HUES64 (cell line): ENCODE measurements around the gene IPPK.

Experiments
- H3K27ac ChIP-seq: 2 replicates; pipeline ENCODE4 v1.7.0; 2013; ENCODE audit warnings: low read depth, low read length, inconsistent platforms
- H3K27me3 ChIP-seq: 2 replicates; pipeline ENCODE4 v1.6.1; 2013; ENCODE audit warnings: mild to moderate bottlenecking, low read length; ENCODE audit not compliant: insufficient read depth
- H3K36me3 ChIP-seq: 2 replicates; pipeline ENCODE4 v1.6.1; 2013; ENCODE audit warnings: mild to moderate bottlenecking, low read length; ENCODE audit not compliant: insufficient read depth
- H3K4me1 ChIP-seq: 2 replicates; pipeline ENCODE4 v1.6.1; 2013; ENCODE audit warnings: mild to moderate bottlenecking, low read length, moderate library complexity; ENCODE audit not compliant: insufficient read depth
- H3K4me3 ChIP-seq: 2 replicates; pipeline ENCODE4 v1.5.1; 2013; ENCODE audit warnings: mild to moderate bottlenecking, low read length, moderate library complexity
- H3K9ac ChIP-seq: 2 replicates; pipeline ENCODE4 v1.6.1; 2013; ENCODE audit warnings: mild to moderate bottlenecking, low read depth, low read length
- H3K9me3 ChIP-seq: 2 replicates; pipeline ENCODE4 v1.6.1; 2013; ENCODE audit warnings: low read depth, low read length; ENCODE audit not compliant: insufficient read depth
- WGBS: fragments of 150-250, 120-280 bp; methylation state at CpG from one replicate; pipeline ENCODE4 v1.1.7; 2013; ENCODE audit warnings: missing lambda C conversion rate; 5-methylcytosine and 5-hydroxymethylcytosine counted together

IPPK gene

GRCh38 chr9:92664394-92665152 is 5.4 kb downstream of the IPPK start:
- peaks cover 23% of the 10 kb centered on the region; the same call in 1 of the 2 replicates for H3K4me1 ChIP-seq
- H3K9ac ChIP-seq: peak overlapping the region; percentile 25; the same call in 1 of the 2 replicates
- WGBS: 77% methylated on average over 13 of the region's 13 CpGs
- H3K4me3 ChIP-seq: no peak overlapping the region
- H3K27me3 ChIP-seq: no peaks in the 10 kb centered on the region
- peaks cover 5% of the 10 kb centered on the region; the same call in 1 of the 2 replicates for H3K36me3 ChIP-seq
- no peaks in the 10 kb centered on the region for H3K9me3 ChIP-seq
- 0 out of 2 replicates have a peak overlapping the region, but pooled peaks have one; percentile 13 for H3K27ac ChIP-seq

GRCh38 chr9:92663951-92664350 is 6.0 kb downstream of the IPPK start:
- Histone ChIP-seq H3K27me3 (no peaks in the 10 kb centered on the region), H3K4me1 (peaks cover 21% of the 10 kb centered on the region; the same call in 1 of the 2 replicates), H3K4me3 (no peak overlapping the region), H3K9ac (no peak overlapping the region), H3K9me3 (no peaks in the 10 kb centered on the region), H3K36me3 (peaks cover 5% of the 10 kb centered on the region; the same call in 1 of the 2 replicates), H3K27ac (no peak overlapping the region)
- 92% methylated on average over 10 of the region's 10 CpGs for WGBS

- H3K9ac ChIP-seq: no peak overlapping the region
- peaks cover 18% of the 10 kb centered on the region; the same call in 1 of the 2 replicates for H3K4me1 ChIP-seq
- 93% methylated on average over 3 of the region's 3 CpGs for WGBS
- no peak overlapping the region for H3K27ac ChIP-seq
- H3K27me3 ChIP-seq: no peaks in the 10 kb centered on the region
- H3K4me3 ChIP-seq: no peak overlapping the region
- peaks cover 5% of the 10 kb centered on the region; the same call in 1 of the 2 replicates for H3K36me3 ChIP-seq
- H3K9me3 ChIP-seq: no peaks in the 10 kb centered on the region
Observed at GRCh38 chr9:92663126-92663525, 6.8 kb downstream of the IPPK start.

GRCh38 chr9:92661743-92662142 is 8.2 kb downstream of the IPPK start:
- no peaks in the 10 kb centered on the region for H3K9me3 ChIP-seq
- peaks cover 18% of the 10 kb centered on the region; the same call in 1 of the 2 replicates for H3K4me1 ChIP-seq
- H3K27me3 ChIP-seq: no peaks in the 10 kb centered on the region
- 0 out of 2 replicates have a peak, but pooled peaks cover 5% of the 10 kb centered on the region for H3K36me3 ChIP-seq
- WGBS: 96% methylated on average over 4 of the region's 4 CpGs
- no peak overlapping the region for H3K4me3 ChIP-seq
- H3K27ac ChIP-seq: no peak overlapping the region
- H3K9ac ChIP-seq: no peak overlapping the region

GRCh38 chr9:92661127-92661526 is 8.8 kb downstream of the IPPK start:
- 87% methylated on average over 5 of the region's 5 CpGs for WGBS
- no peak overlapping the region for H3K4me3 ChIP-seq
- no peaks in the 10 kb centered on the region for H3K9me3 ChIP-seq
- peaks cover 18% of the 10 kb centered on the region; the same call in 1 of the 2 replicates for H3K4me1 ChIP-seq
- H3K36me3 ChIP-seq: peaks cover 5% of the 10 kb centered on the region; the same call in 1 of the 2 replicates
- H3K9ac ChIP-seq: no peak overlapping the region
- no peak overlapping the region for H3K27ac ChIP-seq
- H3K27me3 ChIP-seq: no peaks in the 10 kb centered on the region

- no peaks in the 10 kb centered on the region for H3K9me3 ChIP-seq
- H3K4me3 ChIP-seq: no peak overlapping the region
- peaks cover 5% of the 10 kb centered on the region; the same call in 1 of the 2 replicates for H3K36me3 ChIP-seq
- H3K9ac ChIP-seq: 0 out of 2 replicates have a peak overlapping the region, but pooled peaks have one; percentile 42
- 93% methylated on average over 4 of the region's 4 CpGs for WGBS
- H3K27me3 ChIP-seq: no peaks in the 10 kb centered on the region
- peaks cover 18% of the 10 kb centered on the region; the same call in 1 of the 2 replicates for H3K4me1 ChIP-seq
- no peak overlapping the region for H3K27ac ChIP-seq
Observed at GRCh38 chr9:92660266-92660665, 9.7 kb downstream of the IPPK start.

- H3K36me3 ChIP-seq: peaks cover 5% of the 10 kb centered on the region; the same call in 1 of the 2 replicates
- H3K9ac ChIP-seq: peak overlapping the region; percentile 42
- H3K9me3 ChIP-seq: no peaks in the 10 kb centered on the region
- H3K4me1 ChIP-seq: peaks cover 11% of the 10 kb centered on the region; the same call in 1 of the 2 replicates
- H3K4me3 ChIP-seq: no peak overlapping the region
- WGBS: 44% methylated on average over 10 of the region's 10 CpGs
- no peaks in the 10 kb centered on the region for H3K27me3 ChIP-seq
- 0 out of 2 replicates have a peak overlapping the region, but pooled peaks have one; percentile 25 for H3K27ac ChIP-seq
Observed at GRCh38 chr9:92659601-92660000, 10.3 kb downstream of the IPPK start.

GRCh38 chr9:92658611-92659010 is 11.3 kb downstream of the IPPK start:
- Histone ChIP-seq H3K4me1 (peaks cover 10% of the 10 kb centered on the region; the same call in 1 of the 2 replicates), H3K27ac (no peak overlapping the region), H3K36me3 (peaks cover 7% of the 10 kb centered on the region; the same call in 1 of the 2 replicates), H3K9ac (no peak overlapping the region), H3K27me3 (no peaks in the 10 kb centered on the region), H3K9me3 (no peaks in the 10 kb centered on the region), H3K4me3 (no peak overlapping the region)
- WGBS: 100% methylated on average over 4 of the region's 4 CpGs

GRCh38 chr9:92658176-92658575 is 11.8 kb downstream of the IPPK start:
- H3K36me3 ChIP-seq: peaks cover 7% of the 10 kb centered on the region; the same call in 1 of the 2 replicates
- H3K27ac ChIP-seq: no peak overlapping the region
- H3K9ac ChIP-seq: no peak overlapping the region
- peaks cover 10% of the 10 kb centered on the region; the same call in 1 of the 2 replicates for H3K4me1 ChIP-seq
- H3K9me3 ChIP-seq: no peaks in the 10 kb centered on the region
- no peak overlapping the region for H3K4me3 ChIP-seq
- WGBS: 93% methylated on average over 7 of the region's 7 CpGs
- H3K27me3 ChIP-seq: no peaks in the 10 kb centered on the region

GRCh38 chr9:92657296-92658094 is 12.4 kb downstream of the IPPK start:
- 94% methylated on average over 17 of the region's 17 CpGs for WGBS
- H3K4me1 ChIP-seq: peaks cover 10% of the 10 kb centered on the region; the same call in 1 of the 2 replicates
- no peak overlapping the region for H3K27ac ChIP-seq
- no peak overlapping the region for H3K4me3 ChIP-seq
- peaks cover 9% of the 10 kb centered on the region for H3K36me3 ChIP-seq
- no peaks in the 10 kb centered on the region for H3K27me3 ChIP-seq
- no peaks in the 10 kb centered on the region for H3K9me3 ChIP-seq
- H3K9ac ChIP-seq: no peak overlapping the region

GRCh38 chr9:92656537-92656925 is 13.4 kb downstream of the IPPK start:
- Histone ChIP-seq H3K9ac (no peak overlapping the region), H3K36me3 (peaks cover 11% of the 10 kb centered on the region), H3K4me3 (no peak overlapping the region), H3K27me3 (no peaks in the 10 kb centered on the region), H3K27ac (no peak overlapping the region), H3K9me3 (no peaks in the 10 kb centered on the region), H3K4me1 (peaks cover 10% of the 10 kb centered on the region; the same call in 1 of the 2 replicates)
- WGBS: 92% methylated on average over 11 of the region's 11 CpGs
